Gastroesophageal sphincter (tissue), 4 donors: ENCODE results near the gene HTR6. TPM values are rescaled to one million over a fixed set of nuclear protein-coding genes. Genes with fewer than 3 reads are reported as not detected.

Experiments
- ATAC-seq: fragments of 150-250 bp; one replicate; pipeline ENCODE4 v1.9.1; 2016; ENCODE audit warnings: mild to moderate bottlenecking, moderate library complexity
- H3K27ac ChIP-seq, 4 donors: fragments of 200-600 bp; sonication (generic) in 3 of 4; 1 replicate in 3 of 4; 2 replicates in 1 of 4; pipeline ENCODE4 v1.5.1; 2016 to 2019
- H3K27me3 ChIP-seq: fragments of 200-600 bp; sonication (generic); one replicate; pipeline ENCODE4 v1.5.1; 2019
- H3K36me3 ChIP-seq, 2 donors: fragments of 200-600 bp; sonication (generic); one replicate each; pipeline ENCODE4 v1.5.1; 2019; ENCODE audit warnings: control low read depth in 1 of 2
- H3K4me1 ChIP-seq, 3 donors: fragments of 200-600 bp; sonication (generic); 1 replicate in 2 of 3; 2 replicates in 1 of 3; pipeline ENCODE4 v1.5.1; 2016 to 2019; ENCODE audit warnings: control low read depth in 2 of 3
- H3K4me3 ChIP-seq, 2 donors: fragments of 200-600 bp; sonication (generic); one replicate each; pipeline ENCODE4 v1.5.1; 2019; ENCODE audit warnings: mild to moderate bottlenecking in 1 of 2, moderate library complexity in 1 of 2
- H3K9me3 ChIP-seq, 3 donors: fragments of 200-600 bp; sonication (generic); one replicate each; pipeline ENCODE4 v1.5.1; 2017 to 2019; ENCODE audit warnings: control low read depth in 2 of 3
- EP300 ChIP-seq: sonication (generic); formaldehyde crosslinking; IDR thresholded peaks from one replicate; pipeline ENCODE4 v1.6.1; 2017; ENCODE audit warnings: antibody characterized with exemption, mild to moderate bottlenecking
- POLR2A ChIP-seq, 2 donors: fragments of 450-650 bp; IDR thresholded peaks; one replicate each; pipeline ENCODE4 v1.6.1; 2017; ENCODE audit warnings: antibody characterized with exemption in 2 of 2, mild to moderate bottlenecking in 2 of 2, moderate library complexity in 1 of 2
- POLR2AphosphoS5 ChIP-seq: sonication (generic); formaldehyde crosslinking; IDR thresholded peaks from one replicate; pipeline ENCODE4 v1.6.1; 2017; ENCODE audit warnings: antibody characterized with exemption
- WGBS, 2 donors: methylation state at CpG; one replicate each; pipeline ENCODE4 v1.1.5; 2018; ENCODE audit warnings: low coverage in 1 of 2; 5-methylcytosine and 5-hydroxymethylcytosine counted together
- total RNA-seq, 4 donors: library from RNA; depleted of rRNA; stranded (reverse); fragments of >200 nt; gene quantifications; one replicate each; pipeline ENCODE4 v1.1.0, GENCODE V29; 2016
- TF ChIP-seq, protein P1 (sequence below), 4 experiments: fragments of 200-600 bp in 2 of 4; fragments of 450-650 bp in 2 of 4; sonication (generic) in 1 of 4; IDR thresholded peaks; one replicate each; pipeline ENCODE4 v1.5.1; 2017 to 2019; ENCODE audit warnings: antibody characterized with exemption in 4 of 4, mild to moderate bottlenecking in 2 of 4, moderate library complexity in 2 of 4

HTR6 gene
- total RNA-seq, 4 donors from 2014 or later = not detected

DNA sequence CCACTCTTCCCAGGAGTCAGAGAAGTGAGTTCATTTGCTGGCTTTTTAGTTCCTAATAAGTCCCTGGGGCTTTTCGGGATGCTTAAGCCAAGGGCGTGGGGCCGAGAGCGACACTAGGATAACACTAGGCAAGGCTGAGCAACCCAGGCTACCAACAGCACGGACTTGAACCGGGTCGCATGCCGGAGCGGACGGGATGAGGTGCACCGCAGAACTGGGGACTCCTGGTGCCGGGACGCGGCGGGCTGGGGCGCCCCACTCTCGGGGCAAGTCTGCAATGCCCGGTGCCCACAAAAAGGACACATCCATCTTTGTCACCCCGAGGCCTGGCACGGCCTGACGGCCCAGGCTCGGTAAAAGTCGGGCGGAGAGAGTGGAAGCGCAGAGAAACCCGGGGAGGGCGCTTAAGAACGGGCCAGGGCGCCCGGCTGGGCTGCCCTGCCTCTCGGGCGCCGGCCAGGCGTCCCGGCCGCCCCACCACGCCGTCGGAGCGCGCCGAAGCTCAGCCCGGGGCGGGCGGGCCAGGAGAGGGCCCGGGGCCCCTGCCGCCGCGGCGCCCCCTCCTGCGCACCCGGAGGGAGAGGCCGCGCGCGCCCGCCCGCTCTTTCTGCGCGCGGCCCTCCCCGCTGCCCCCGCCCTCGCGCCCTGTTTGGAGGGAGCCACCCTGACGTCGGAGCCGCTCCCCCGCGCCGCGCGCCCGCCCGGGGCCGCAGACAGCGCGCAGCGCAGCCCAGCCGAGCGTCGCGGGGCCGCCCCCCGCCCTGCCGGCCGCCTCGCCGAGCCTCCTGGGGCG, 20.9 kb upstream of the HTR6 start, which contains the start of gene NBL1:
TSS of gene NBL1 (plus strand) at position 710 of the 793 bp plus-strand sequence. CDS start 10,720 bp downstream, outside the sequence.
- WGBS, 2 donors = 0% methylated on average over 9 of the region's 90 CpGs; no CpG with 5 or more reads in 1 of the 2 donors

DNA sequence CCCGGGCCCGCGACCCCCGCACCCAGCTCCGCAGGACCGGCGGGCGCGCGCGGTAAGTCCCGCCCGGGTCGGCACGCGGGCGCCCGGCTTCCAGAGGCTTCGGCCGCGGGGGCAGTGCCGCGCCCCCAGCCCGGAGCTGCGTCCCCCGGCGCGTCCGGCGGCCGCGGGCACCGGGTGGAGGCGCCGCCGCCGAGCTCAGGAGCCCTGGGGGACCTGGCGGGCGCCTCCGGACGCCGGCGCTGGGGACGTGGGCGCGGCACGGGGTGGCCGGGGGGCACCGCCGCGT, 20.3 kb upstream of the HTR6 start:
- Histone ChIP-seq H3K9me3 (no peaks in the 10 kb centered on the region), H3K27ac (peak overlapping the region; percentile 89 to 99 (median 96)), H3K36me3 (no peaks in the 10 kb centered on the region), H3K27me3 (no peaks in the 10 kb centered on the region), H3K4me3 (peak overlapping the region; percentile 74 to 89), H3K4me1 (peaks cover 0 to 69% (median 45%) of the 10 kb centered on the region in 3 donors)
- ATAC-seq = peak; percentile 7
- TF ChIP-seq, protein P1, sequence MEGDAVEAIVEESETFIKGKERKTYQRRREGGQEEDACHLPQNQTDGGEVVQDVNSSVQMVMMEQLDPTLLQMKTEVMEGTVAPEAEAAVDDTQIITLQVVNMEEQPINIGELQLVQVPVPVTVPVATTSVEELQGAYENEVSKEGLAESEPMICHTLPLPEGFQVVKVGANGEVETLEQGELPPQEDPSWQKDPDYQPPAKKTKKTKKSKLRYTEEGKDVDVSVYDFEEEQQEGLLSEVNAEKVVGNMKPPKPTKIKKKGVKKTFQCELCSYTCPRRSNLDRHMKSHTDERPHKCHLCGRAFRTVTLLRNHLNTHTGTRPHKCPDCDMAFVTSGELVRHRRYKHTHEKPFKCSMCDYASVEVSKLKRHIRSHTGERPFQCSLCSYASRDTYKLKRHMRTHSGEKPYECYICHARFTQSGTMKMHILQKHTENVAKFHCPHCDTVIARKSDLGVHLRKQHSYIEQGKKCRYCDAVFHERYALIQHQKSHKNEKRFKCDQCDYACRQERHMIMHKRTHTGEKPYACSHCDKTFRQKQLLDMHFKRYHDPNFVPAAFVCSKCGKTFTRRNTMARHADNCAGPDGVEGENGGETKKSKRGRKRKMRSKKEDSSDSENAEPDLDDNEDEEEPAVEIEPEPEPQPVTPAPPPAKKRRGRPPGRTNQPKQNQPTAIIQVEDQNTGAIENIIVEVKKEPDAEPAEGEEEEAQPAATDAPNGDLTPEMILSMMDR (IDR thresholded peaks at IDR 0.05) = no peak
- TF ChIP-seq EP300 = no peak
- no peak for TF ChIP-seq POLR2A (IDR thresholded peaks at IDR 0.05)
- no peak for TF ChIP-seq POLR2AphosphoS5
- no CpG with 5 or more reads among the region's 51 CpGs for WGBS, 2 donors

More for the DNA sequence above, 20.9 kb upstream of the HTR6 start, which contains the start of gene NBL1:
- Histone ChIP-seq H3K27me3 (no peaks in the 10 kb centered on the region), H3K9me3 (no peaks in the 10 kb centered on the region), H3K4me3 (peak within 1 kb of the TSS; percentile 74 to 89), H3K36me3 (no peaks in the 10 kb centered on the region), H3K27ac (peak within 1 kb of the TSS; percentile 89 to 99 (median 96)), H3K4me1 (peaks cover 0 to 69% (median 43%) of the 10 kb centered on the region in 3 donors)
- TF ChIP-seq, protein P1 (IDR thresholded peaks at IDR 0.05) = peak in 2 of 4 experiments; percentile 12
- TF ChIP-seq EP300 (no peak), POLR2A (IDR thresholded peaks at IDR 0.05) (peak; percentile 59 to 72), POLR2AphosphoS5 (peak; percentile 32)
- peak; percentile 85 for ATAC-seq

- ATAC-seq = peak; percentile 10
- no peaks in the 10 kb centered on the region for H3K9me3 ChIP-seq
- 0% methylated on average over 2 to 5 of the region's 71 CpGs for WGBS, 2 donors
- no peaks in the 10 kb centered on the region for H3K36me3 ChIP-seq
- H3K27me3 ChIP-seq = no peaks in the 10 kb centered on the region
- H3K27ac ChIP-seq = peak overlapping the region; percentile 89 to 99 (median 96)
- TF ChIP-seq POLR2AphosphoS5 = peak; percentile 17
- TF ChIP-seq, protein P1 (IDR thresholded peaks at IDR 0.05) = peak in 1 of 4 experiments; percentile 5
- no peak for TF ChIP-seq EP300
- peak; percentile 13 to 32 for TF ChIP-seq POLR2A (IDR thresholded peaks at IDR 0.05)
- peak overlapping the region; percentile 74 to 89 for H3K4me3 ChIP-seq
- H3K4me1 ChIP-seq = peaks cover 0 to 69% (median 48%) of the 10 kb centered on the region in 3 donors
Observed at GRCh38 chr1:19644681-19645410, 19.8 kb upstream of the HTR6 start.

DNA sequence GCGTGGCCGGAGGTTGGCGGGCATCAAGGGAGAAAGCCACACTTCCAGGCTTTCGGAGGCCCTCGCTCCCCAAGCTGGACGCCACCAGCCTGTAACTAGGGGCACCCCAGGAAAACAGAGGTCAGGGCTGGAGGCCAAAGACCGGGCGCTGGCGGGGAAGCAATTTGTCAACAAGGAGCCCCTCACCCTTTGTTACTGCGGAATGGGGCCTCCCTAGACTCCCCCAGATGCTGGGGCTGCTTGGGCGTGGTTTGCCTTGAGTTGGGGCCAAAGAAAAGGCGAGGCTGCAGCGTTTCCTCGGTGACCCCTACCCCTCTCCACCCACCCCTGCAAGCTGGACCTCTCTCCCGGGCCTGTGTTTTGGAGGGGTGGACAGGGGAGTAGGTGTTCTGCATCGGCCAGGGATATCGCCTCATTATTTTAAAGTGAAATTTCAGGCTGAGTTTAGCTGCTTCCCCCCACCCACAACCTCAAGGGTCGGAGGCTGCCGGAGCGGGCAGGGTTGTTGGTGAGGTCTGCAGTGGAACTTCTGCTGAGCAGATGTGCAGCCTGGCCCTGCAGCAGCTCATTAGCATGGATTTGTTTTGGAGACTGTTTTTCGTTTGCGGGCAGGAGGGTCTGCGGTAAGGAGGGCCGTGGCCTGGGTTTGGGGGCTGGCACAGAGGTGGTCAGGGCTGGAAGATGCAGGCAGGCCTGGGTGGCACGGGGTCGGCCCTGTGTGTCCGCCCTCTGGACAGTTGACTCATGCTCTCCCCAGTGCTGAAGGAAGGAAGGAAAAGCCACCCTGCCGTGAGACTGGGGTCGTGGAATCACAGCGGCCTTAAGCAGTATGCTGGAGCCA, 19.0 kb upstream of the HTR6 start:
- Histone ChIP-seq H3K36me3 (no peaks in the 10 kb centered on the region), H3K27ac (peak overlapping the region; percentile 89 to 99 (median 96)), H3K4me3 (peak overlapping the region; percentile 74 to 89), H3K4me1 (peaks cover 0 to 69% (median 48%) of the 10 kb centered on the region in 3 donors), H3K9me3 (no peaks in the 10 kb centered on the region), H3K27me3 (no peaks in the 10 kb centered on the region)
- TF ChIP-seq POLR2AphosphoS5 = no peak
- TF ChIP-seq EP300 = no peak
- TF ChIP-seq, protein P1 (IDR thresholded peaks at IDR 0.05) = no peak
- no peak for TF ChIP-seq POLR2A (IDR thresholded peaks at IDR 0.05)
- no peak for ATAC-seq
- WGBS, 2 donors = 8 to 14% methylated on average over 5 to 8 of the region's 30 CpGs
